Prostate gland (tissue), 2 donors: Measurements from ENCODE around the gene CD38. TPM values are rescaled to one million over a fixed set of nuclear protein-coding genes. Genes with fewer than 3 reads are reported as not detected.
"Not testable (repeated sequence)": the region's sequence is repeated elsewhere in the genome, so short reads cannot be mapped to it uniquely, and the experiment has no call there.

ENCODE experiments used
- DNase-seq: peaks from one replicate; pipeline ENCODE4 v3.0.0-alpha.2; 2019; ENCODE audit warnings: low spot score
- H3K27ac ChIP-seq, 2 donors: fragments of 200-600 bp; sonication (generic); 2 replicates each; pipeline ENCODE4 v1.5.1; 2017 to 2019
- H3K27me3 ChIP-seq: fragments of 200-600 bp; sonication (generic); replicated peaks from 2 replicates; pipeline ENCODE4 v1.5.1; 2019; ENCODE audit not compliant: insufficient read depth
- H3K36me3 ChIP-seq, 2 donors: fragments of 200-600 bp; sonication (generic); 1 replicate in 1 of 2; 2 replicates in 1 of 2; pipeline versions ENCODE4 v1.5.1 to v1.8.1; 2017 to 2019
- H3K4me1 ChIP-seq: fragments of 200-600 bp; sonication (generic); replicated peaks from 2 replicates; pipeline ENCODE4 v1.5.1; 2019
- H3K4me3 ChIP-seq, 2 donors: fragments of 200-600 bp; sonication (generic); 2 replicates each; pipeline ENCODE4 v1.5.1; 2017 to 2019
- H3K9me3 ChIP-seq: fragments of 200-600 bp; sonication (generic); 2 replicates; pipeline ENCODE4 v1.5.1; 2017
- CTCF ChIP-seq, 4 experiments: fragments of 200-600 bp in 2 of 4; fragments of 450-650 bp in 2 of 4; sonication (generic) in 2 of 4; IDR thresholded peaks; 1 replicate in 3 of 4; 2 replicates in 1 of 4; pipeline ENCODE4 v1.5.1; 2016 to 2019; ENCODE audit warnings: antibody characterized with exemption in 4 of 4, mild to moderate bottlenecking in 2 of 4, moderate library complexity in 2 of 4
- POLR2A ChIP-seq: fragments of 450-650 bp; IDR thresholded peaks from one replicate; pipeline ENCODE4 v1.6.1; 2016; ENCODE audit warnings: antibody characterized with exemption, mild to moderate bottlenecking
- POLR2AphosphoS5 ChIP-seq: sonication (generic); formaldehyde crosslinking; IDR thresholded peaks from one replicate; pipeline ENCODE4 v1.6.1; 2017; ENCODE audit warnings: antibody characterized with exemption
- WGBS: methylation state at CpG from one replicate; pipeline ENCODE4 v1.1.5; 2018; 5-methylcytosine and 5-hydroxymethylcytosine counted together
- intact Hi-C: fragments of 100-400 bp; cut with DNase I; formaldehyde crosslinking; loops from one replicate; pipeline ENCODE4 v1.14.2; 2022
- total RNA-seq, 2 donors: library from RNA; depleted of rRNA; stranded (reverse); fragments of >200 nt; gene quantifications; one replicate each; pipeline ENCODE4 v1.1.0, GENCODE V29; 2016

The CD38 gene
- total RNA-seq, 2 donors from 2014 or later: 4.6 to 9.9 TPM

DNA sequence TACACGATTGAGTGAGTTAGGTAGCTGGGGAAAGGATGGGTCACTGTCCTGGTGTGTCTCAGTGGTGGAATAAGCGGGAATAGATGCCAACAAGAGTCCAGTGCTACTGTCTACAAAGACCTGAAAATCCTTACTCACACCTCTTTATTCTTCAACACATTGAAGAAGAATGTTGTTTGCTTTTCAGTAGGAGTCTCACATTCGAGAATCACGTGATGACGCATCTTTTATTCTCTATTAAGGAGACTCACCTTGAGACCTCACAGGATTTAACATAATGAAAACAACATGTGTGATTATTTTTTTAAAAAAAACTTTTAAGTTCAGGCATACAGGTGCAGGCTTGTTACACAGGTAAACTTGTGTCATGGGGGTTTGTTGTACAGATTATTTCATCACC is 75.2 kb downstream of the CD38 start:
- Histone ChIP-seq H3K27me3 (no peaks in the 10 kb centered on the region), H3K36me3 (no peaks in the 10 kb centered on the region), H3K4me3 (no peak overlapping the region), H3K4me1 (no peaks in the 10 kb centered on the region), H3K9me3 (no peaks in the 10 kb centered on the region), H3K27ac (no peak overlapping the region)
- WGBS: 71% methylated on average over 5 of the region's 5 CpGs
- intact Hi-C loops: no loop called here
- DNase-seq: no peak
- TF ChIP-seq POLR2A (no peak), POLR2AphosphoS5 (no peak), CTCF (IDR thresholded peaks at IDR 0.05) (no peak)

DNA sequence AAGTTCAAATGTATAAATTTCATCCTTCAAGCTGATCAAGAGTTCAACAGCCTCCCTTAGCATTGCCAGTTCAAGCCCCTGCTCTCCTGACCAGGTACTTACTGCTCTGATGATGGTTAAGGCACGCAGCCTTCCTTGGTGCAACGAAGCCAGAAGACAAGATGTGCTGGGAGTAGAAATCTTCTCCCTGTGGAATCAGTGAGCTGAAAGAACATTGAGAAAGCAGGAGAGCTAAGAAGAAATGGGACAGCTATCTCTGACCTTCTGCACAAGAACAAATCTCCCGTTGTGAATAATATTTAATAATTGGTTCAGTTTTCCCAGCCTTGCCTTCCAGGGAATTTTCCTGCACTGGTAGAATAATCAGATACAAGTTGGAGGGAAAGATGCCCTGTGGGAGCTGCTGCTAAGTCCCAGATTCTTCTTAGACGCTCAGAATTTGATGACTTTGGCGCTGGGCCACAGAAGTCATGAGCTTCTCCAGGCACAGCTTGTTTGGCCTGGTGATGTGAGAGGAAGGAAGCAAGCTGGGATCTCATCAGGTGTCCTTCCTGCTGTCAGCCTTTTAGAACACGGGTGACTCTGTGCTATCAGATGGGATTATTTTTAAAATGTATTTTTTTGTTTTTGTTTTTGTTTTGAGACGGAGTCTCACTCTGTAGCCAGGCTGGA is 77.8 kb downstream of the CD38 start:
- Histone ChIP-seq H3K36me3 (no peaks in the 10 kb centered on the region), H3K27ac (no peak overlapping the region), H3K4me1 (no peaks in the 10 kb centered on the region), H3K27me3 (no peaks in the 10 kb centered on the region), H3K4me3 (no peak overlapping the region), H3K9me3 (no peaks in the 10 kb centered on the region)
- intact Hi-C loops: no loop called here
- TF ChIP-seq POLR2AphosphoS5: no peak
- TF ChIP-seq CTCF (IDR thresholded peaks at IDR 0.05): no peak
- TF ChIP-seq POLR2A: no peak
- DNase-seq: peak; percentile 24
- 53% methylated on average over 7 of the region's 7 CpGs for WGBS

DNA sequence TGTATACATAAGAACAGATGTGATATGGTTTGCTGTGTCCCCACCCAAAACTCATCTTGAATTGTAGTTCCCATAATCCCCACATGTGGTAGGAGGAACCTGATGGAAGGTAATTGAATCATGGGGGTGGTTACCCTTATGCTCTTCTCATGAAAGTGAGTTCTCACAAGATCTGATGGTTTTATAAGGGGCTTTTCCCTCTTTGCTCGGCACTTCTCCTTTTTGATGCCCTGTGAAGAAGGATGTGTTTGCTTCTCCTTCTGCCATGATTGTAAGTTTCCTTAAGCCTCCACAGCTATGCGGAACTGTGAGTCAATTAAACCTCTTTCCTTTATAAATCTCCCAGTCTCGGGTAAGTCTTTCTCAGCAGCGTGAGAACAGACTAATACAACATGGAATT is 83.1 kb downstream of the CD38 start:
- H3K36me3 ChIP-seq, intact Hi-C loops, H3K27ac ChIP-seq, H3K9me3 ChIP-seq, H3K4me1 ChIP-seq, H3K4me3 ChIP-seq, H3K27me3 ChIP-seq, DNase-seq: not testable (repeated sequence)
- 76% methylated on average over 4 of the region's 4 CpGs for WGBS

DNA sequence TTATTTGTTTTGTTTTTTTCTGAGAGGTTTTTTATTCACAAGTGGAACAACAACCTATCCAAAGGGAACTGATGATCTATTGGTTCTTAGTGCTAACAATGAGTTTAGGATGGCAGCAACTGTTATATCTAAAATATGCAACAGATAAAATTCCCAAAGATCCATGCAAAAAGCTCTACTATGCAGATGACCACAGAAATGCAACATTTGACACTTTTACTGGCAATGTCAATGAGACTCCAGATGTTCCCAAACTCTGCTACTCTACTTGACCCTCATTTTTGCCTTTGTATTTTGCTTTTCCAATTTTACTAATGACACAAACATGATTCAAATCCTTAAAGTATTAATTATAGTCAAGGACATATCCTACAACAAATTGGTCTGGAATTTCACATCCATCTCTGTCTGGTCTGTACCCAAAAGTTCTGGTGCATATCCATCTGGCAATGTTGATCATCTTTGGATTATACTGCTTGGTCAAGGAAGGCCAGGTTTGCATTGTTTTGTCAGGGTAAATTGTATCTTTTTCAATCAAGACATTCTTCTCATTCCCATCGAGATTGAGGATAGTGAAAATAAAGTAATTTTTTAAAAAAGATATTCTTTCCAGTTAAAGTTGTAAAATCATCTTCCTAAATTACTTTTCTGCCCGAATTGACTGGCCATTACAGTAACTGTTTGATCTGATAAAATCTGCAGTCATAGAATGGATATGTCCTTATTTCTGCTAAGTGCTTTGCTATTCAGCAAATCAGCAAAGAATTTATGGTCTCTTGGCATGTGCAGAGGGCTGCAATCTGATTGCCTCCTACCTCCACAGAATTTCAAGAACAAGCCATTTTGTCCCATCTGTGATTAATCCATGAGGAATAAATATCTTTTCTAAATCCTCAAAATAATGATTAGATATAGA is 86.8 kb downstream of the CD38 start:
- WGBS: 27% methylated on average over 2 of the region's 2 CpGs
- no peak overlapping the region for H3K27ac ChIP-seq
- DNase-seq: no peak
- intact Hi-C loops: no loop called here
- no peaks in the 10 kb centered on the region for H3K4me1 ChIP-seq
- no peaks in the 10 kb centered on the region for H3K9me3 ChIP-seq
- no peaks in the 10 kb centered on the region for H3K27me3 ChIP-seq
- no peak for TF ChIP-seq CTCF (IDR thresholded peaks at IDR 0.05)
- no peaks in the 10 kb centered on the region for H3K36me3 ChIP-seq
- no peak overlapping the region for H3K4me3 ChIP-seq

GRCh38 chr4:15868111-15868510 is 90.0 kb downstream of the CD38 start:
- intact Hi-C loops: no loop called here
- no peak for DNase-seq
- H3K27ac ChIP-seq: no peak overlapping the region
- TF ChIP-seq POLR2A (no peak), POLR2AphosphoS5 (no peak), CTCF (IDR thresholded peaks at IDR 0.05) (no peak)
- no peaks in the 10 kb centered on the region for H3K27me3 ChIP-seq
- H3K4me3 ChIP-seq: no peak overlapping the region
- no peaks in the 10 kb centered on the region for H3K36me3 ChIP-seq
- H3K4me1 ChIP-seq: no peaks in the 10 kb centered on the region
- H3K9me3 ChIP-seq: no peaks in the 10 kb centered on the region
- WGBS: 35% methylated on average over 3 of the region's 3 CpGs
